Activated CD8-positive, alpha-beta T cell treated with anti-CD3 and anti-CD28 coated beads for 36 hours (primary cell): ENCODE results near the gene ERCC6. TPM values are rescaled to one million over a fixed set of nuclear protein-coding genes. Genes with fewer than 3 reads are reported as not detected.

Experiments
- ATAC-seq: fragments of 200-7000 bp; cut with Tn5 transposase; one replicate; pipeline ENCODE4 v1.10.0; 2021; ENCODE audit warnings: mild to moderate bottlenecking, moderate library complexity
- CTCF ChIA-PET: fragments of 350-600 bp; sonication (Branson Sonifier 250); formaldehyde crosslinking; loops from one replicate; lab custom pipeline; 2021; ENCODE audit warnings: antibody characterized with exemption; lab: Charles Lee
- POLR2A ChIA-PET: fragments of 350-600 bp; sonication (Branson Sonifier 250); formaldehyde crosslinking; loops from one replicate; lab custom pipeline; 2021; ENCODE audit warnings: antibody characterized with exemption; lab: Charles Lee
- DNase-seq: peaks from one replicate; pipeline ENCODE4 v3.0.0-alpha.2; 2020
- H3K27ac Mint-ChIP-seq: one replicate; pipeline ENCODE4 v1.8.0; 2021; ENCODE audit warnings: mild to moderate bottlenecking, mixed read lengths
- H3K27me3 Mint-ChIP-seq: one replicate; pipeline ENCODE4 v1.8.0; 2021; ENCODE audit warnings: mixed read lengths
- H3K36me3 Mint-ChIP-seq: one replicate; pipeline ENCODE4 v1.8.0; 2021; ENCODE audit warnings: low read depth, mixed read lengths
- H3K4me1 Mint-ChIP-seq: one replicate; pipeline ENCODE4 v1.8.0; 2021; ENCODE audit warnings: low read depth, mixed read lengths
- H3K4me3 Mint-ChIP-seq: one replicate; pipeline ENCODE4 v1.8.0; 2021; ENCODE audit warnings: mild to moderate bottlenecking, moderate library complexity, mixed read lengths
- H3K9me3 Mint-ChIP-seq: one replicate; pipeline ENCODE4 v1.8.0; 2021; ENCODE audit warnings: mixed read lengths
- CTCF ChIP-seq: fragments of 200-600 bp; IDR thresholded peaks from one replicate; pipeline ENCODE4 v1.8.0; 2022; ENCODE audit warnings: antibody characterized with exemption, mild to moderate bottlenecking
- intact Hi-C: fragments of 100-400 bp; cut with micrococcal nuclease; formaldehyde crosslinking; loops from one replicate; pipeline ENCODE4 v1.10.0; 2022
- total RNA-seq, 2 experiments: library from RNA; stranded (reverse); gene quantifications; one replicate each; pipeline ENCODE4 v1.2.3, GENCODE V29; 2021

The ERCC6 gene
- total RNA-seq, 2 experiments from 2014 or later, result 19.1 to 21.8 TPM

- Mint-ChIP-seq H3K36me3 (peaks cover 2% of the 10 kb centered on the region), H3K27ac (no peak overlapping the region), H3K27me3 (peaks cover 18% of the 10 kb centered on the region), H3K9me3 (peaks cover 3% of the 10 kb centered on the region), H3K4me3 (no peak overlapping the region), H3K4me1 (peaks cover 16% of the 10 kb centered on the region)
- ChIA-PET CTCF (interaction anchor here (0.8 to 1.4 kb wide), 4 partner anchors 11 to 885 kb away, joined by 3 to 5 read pairs (median 4); no protein-coding TSS in a partner anchor), POLR2A (interaction anchor here (0.5 kb wide), 1 partner anchor 128 kb away, joined by 4 read pairs; no protein-coding TSS in a partner anchor)
- DNase-seq (no peak), ATAC-seq (no peak)
- no peak for TF ChIP-seq CTCF
- intact Hi-C loops, result no loop called here
Measured at GRCh38 chr10:49541762-49542161, 2.8 kb upstream of the ERCC6 start.

GRCh38 chr10:49540056-49540797, 1.3 kb upstream of the ERCC6 start:
- peaks cover 16% of the 10 kb centered on the region for H3K27me3 Mint-ChIP-seq
- intact Hi-C loops, result no loop called here
- peaks cover 3% of the 10 kb centered on the region for H3K9me3 Mint-ChIP-seq
- peaks cover 27% of the 10 kb centered on the region for H3K4me1 Mint-ChIP-seq
- DNase-seq (no peak), ATAC-seq (no peak)
- H3K27ac Mint-ChIP-seq, result no peak overlapping the region
- CTCF ChIA-PET, result interaction anchor here (1.4 kb wide), 1 partner anchor 18 kb away, joined by 5 read pairs; no protein-coding TSS in a partner anchor
- POLR2A ChIA-PET, result no interaction called here
- H3K36me3 Mint-ChIP-seq, result peaks cover 8% of the 10 kb centered on the region
- H3K4me3 Mint-ChIP-seq, result no peak overlapping the region
- no peak for TF ChIP-seq CTCF

- intact Hi-C loops, result no loop called here
- Mint-ChIP-seq H3K4me3 (peak overlapping the region; percentile 88), H3K27me3 (peaks cover 16% of the 10 kb centered on the region), H3K27ac (peak overlapping the region; percentile 93), H3K4me1 (peaks cover 33% of the 10 kb centered on the region), H3K36me3 (peaks cover 10% of the 10 kb centered on the region), H3K9me3 (peaks cover 3% of the 10 kb centered on the region)
- peak; percentile 22 for ATAC-seq
- ChIA-PET POLR2A (interaction anchor here (0.8 kb wide), 1 partner anchor 9 kb away, joined by 3 read pairs; no protein-coding TSS in a partner anchor), CTCF (interaction anchor here (1.0 to 2.1 kb wide), 7 partner anchors 8 to 881 kb away, joined by 3 to 8 read pairs (median 3); no protein-coding TSS in a partner anchor)
- TF ChIP-seq CTCF, result no peak
- DNase-seq, result no peak
Measured at GRCh38 chr10:49539320-49539885, 482 bp upstream of the ERCC6 start.

- peaks cover 3% of the 10 kb centered on the region for H3K27me3 Mint-ChIP-seq
- intact Hi-C loops, result no loop called here
- peak; percentile 43 for DNase-seq
- H3K4me1 Mint-ChIP-seq, result peaks cover 38% of the 10 kb centered on the region
- CTCF ChIA-PET, result interaction anchor here (1.0 to 1.3 kb wide), 2 partner anchors 15 to 22 kb away, joined by 3 to 5 read pairs; no protein-coding TSS in a partner anchor
- H3K36me3 Mint-ChIP-seq, result peaks cover 26% of the 10 kb centered on the region
- no peak overlapping the region for H3K4me3 Mint-ChIP-seq
- POLR2A ChIA-PET, result no interaction called here
- TF ChIP-seq CTCF, result no peak
- no peaks in the 10 kb centered on the region for H3K9me3 Mint-ChIP-seq
- ATAC-seq, result peak; percentile 34
- peak overlapping the region; percentile 74 for H3K27ac Mint-ChIP-seq
Measured at GRCh38 chr10:49534670-49535381, 4.1 kb downstream of the ERCC6 start.
